GM18526 (cell line): ENCODE results near the gene REEP3.

ENCODE experiments used
- POLR2A ChIP-seq: IDR thresholded peaks from 3 replicates; pipeline ENCODE4 v1.6.1; 2011; ENCODE audit not compliant: insufficient read length; ENCODE audit errors: extremely low read depth

REEP3 gene

DNA sequence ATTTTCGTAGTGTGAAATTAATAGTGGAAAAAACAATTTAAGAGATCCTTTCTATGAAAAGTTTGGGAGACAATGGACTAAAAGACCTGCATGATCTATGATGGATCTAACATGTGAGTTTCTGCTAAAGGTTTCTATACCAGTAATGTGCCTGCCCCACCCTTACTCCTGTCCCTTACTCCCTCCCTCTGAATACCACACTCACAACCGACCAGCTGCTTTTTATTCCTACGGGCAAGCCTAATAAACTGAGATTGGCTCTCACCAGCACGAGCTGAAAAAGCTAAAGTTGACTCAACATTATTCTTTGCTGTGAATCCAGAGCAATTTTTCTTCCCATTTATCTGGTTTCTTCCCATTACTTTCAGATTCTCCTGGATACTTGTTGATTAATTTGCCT lies 17.8 kb upstream of the REEP3 start:
- no peak for TF ChIP-seq POLR2A

DNA sequence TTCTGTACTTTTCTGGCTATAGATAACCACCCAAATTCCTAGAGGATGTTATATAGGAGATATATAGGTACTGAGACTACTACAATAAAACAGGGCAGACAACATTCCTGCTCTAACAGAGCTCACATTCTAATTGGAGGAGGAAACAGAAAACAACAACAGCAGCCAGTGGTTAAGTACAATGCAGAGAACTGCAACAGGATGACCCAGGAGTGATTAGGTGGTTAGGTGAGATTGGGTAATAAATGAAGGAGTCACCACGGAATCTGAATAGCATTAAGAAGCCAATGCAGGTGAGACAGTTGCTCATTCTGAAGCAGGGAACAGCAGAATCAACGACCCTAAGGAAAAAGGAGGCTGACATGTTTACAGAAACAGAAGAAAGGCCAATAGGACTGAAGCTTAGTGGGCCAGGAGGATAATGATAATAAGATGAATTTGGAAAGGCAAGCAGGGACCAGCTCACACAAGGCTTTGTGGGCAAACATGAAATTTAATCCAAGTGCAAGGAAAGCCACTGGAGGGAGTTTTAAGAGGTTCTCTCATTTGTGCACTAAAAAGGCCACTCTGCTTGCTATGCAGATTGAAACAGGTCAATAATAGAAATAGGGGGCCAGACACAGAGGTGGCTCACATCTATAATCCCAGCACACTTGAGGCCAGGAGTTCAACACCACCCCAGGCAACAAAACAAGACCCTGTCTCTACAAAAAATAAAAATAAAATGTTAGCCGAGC lies 16.9 kb upstream of the REEP3 start:
- no peak for TF ChIP-seq POLR2A

DNA sequence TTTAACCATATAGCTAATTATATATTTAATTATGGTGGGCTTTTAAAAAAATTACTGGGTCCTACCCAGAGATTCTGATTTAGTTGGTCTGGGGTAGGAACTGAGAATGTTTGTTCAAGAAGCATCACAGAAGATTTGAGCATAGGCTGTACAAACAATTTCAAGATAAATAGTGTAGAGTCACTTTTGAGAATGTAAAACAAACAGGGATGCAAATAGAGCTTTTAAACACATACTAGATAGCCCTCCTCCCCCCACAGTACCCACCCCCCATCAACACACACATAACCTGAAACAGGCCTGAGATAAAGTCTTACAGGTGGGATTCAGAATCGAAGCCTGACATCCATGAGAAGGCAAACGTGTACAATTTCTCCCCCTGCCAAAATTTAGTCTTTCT lies 15.6 kb upstream of the REEP3 start:
- no peak for TF ChIP-seq POLR2A

DNA sequence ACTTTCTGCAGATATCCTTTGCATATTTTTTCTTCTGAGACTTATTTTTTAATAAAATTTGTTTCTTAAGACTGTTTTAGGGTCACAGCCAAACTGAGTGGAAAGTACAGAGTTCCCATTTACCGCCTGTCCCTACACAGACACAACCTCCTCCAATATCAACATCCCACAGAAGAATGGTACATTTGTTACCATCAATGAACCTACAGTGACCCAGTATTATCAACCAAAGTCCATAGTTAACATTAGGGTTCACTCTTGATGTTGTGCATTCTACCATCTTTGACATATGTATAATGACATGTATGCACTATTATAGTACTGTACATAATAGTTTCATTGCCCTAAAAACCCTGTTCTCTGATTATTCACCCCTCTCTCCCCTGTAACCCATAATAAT lies 14.6 kb upstream of the REEP3 start:
- TF ChIP-seq POLR2A, result no peak

DNA sequence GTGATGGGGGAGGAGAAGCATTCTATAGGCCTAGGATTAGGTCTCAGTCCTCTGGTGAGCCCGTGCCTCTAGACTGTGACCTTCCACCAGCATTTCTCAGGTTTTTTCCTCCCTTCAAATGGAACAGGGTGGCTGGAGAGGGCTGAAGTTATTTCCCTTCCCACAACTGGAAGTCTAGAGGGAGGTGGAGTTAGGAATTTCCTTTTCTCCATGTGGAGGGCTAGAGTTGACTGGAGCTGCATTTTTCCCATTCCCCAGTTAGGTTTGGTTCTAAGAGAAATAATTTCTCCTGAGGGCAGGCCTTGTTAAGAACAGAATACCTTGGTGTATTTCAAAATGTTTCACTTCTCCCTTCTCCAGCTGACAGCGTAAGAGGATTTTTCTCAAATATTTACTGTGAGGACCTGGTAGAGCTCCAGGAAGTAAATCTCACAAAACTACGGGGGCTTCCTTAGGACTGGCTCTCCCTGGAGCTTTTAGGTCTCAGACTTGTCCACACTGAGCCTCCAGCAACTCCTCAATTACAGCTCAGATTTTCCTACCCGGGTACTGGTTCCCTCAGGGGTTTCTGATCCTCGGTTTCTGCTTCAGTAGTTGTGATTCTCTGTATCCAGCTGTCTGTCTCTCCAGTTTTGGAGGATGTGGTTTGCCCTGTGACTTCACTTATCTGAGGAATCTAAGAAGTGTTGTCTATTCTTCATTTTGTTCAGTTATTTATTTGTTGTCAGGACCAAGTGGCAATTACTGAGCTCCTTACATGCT lies 6.0 kb upstream of the REEP3 start:
- no peak for TF ChIP-seq POLR2A

DNA sequence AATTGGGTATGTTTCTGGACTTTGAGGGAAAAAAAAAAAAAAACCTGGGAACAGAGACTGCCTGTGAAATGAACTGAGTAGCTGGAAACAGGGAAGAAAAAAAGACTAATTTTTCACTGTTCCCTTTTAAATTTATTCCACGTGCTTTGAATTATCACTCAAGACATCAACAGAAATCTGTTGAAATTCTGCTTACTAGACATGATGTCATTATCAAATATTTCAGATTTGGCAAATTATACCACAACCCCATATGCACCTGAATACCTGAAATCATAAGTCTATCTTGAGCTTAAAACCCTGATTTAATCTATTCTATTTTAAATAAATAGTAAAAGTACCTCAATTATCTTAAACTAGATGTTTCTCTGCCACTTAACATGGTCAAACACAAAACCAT lies 5.0 kb upstream of the REEP3 start:
- no peak for TF ChIP-seq POLR2A

DNA sequence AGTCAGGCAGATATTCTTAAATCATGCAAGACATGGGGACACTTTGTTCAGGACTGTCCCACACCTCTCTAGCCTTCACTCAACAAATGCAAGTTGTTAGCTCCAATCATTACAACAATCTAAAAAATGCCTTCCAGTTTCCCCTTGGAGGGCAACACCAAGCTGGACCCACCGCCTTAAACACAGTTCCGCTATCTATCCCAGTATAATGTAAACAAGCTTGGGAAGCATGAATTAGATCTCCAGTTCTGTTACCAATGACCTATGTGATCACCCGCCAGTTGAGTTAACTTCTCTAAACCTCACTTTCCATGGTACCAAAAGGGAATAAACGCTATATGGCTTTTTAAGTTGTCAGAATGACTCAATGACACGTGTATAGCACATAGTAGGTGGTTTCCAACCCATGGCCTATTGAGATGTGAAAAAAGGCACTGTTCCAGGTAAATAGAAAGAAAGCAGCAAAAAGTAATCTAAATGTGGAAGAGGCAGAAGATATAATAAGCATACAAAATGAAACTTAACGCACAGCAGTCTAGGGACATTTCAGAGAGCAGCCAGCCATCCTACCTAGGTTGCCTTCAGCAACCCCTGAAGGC lies 2.4 kb upstream of the REEP3 start:
- TF ChIP-seq POLR2A, result no peak

DNA sequence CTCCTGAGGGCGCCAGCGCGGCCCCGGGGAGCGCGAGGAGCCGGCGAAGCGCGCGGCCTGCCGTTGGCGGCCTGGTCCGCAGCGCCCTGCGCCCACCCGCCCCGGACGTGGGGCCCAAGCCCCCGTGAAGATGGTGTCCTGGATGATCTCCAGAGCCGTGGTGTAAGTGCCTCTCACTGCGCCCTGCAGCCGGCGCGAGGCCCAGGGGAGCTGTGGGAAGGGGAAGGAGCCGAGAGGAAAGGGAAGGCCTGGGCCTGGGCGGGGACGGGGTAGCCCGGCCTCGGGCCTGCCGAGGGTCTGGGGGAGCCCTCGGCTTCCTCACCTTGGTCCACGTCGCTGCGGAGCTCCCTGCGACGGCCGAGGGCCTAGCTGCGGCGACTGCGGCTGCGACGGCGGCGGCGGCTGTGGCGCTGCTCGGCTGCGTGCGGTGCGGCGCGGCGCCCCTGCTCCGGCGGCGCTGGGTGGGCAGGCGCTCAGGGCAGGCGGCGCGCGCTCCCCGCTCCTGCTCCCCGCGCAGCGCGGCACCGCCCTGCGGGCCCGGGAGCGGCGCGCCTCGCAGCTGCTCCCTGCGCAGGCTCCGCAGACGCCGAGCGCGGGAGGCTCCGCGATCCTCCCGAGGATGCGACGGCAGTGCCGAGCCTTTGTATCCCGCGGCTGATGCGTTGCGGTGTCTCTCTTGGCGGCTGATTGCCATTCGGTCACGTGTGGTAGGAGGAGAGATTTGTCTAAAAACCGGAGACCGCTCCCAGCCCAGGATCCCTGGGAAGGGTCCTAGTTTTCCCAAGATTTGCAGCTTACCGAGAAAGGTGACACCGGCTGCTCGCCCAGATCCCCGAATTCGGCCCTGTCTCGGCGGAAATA lies 445 bp downstream of the REEP3 start:
- peak; percentile 59 for TF ChIP-seq POLR2A

DNA sequence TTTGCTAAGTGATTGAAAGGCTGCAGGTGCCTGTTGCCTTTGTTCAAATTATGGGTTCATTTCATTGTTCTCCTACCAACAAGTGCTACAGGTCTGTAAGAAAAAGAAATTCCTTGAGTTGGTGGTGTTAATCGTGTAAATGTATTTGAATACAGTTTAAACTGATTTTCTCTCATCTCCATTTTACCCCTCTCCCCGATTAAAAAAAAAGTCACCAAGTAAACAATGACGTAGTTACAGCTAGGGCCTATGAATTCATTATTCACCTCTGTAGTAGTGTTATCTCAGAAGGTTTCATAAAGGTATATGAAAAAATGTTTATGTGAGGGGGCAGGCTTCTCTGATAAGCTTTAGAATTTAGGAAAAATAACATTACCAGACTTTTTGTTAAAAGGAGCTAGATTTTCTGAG lies 1.1 kb downstream of the REEP3 start:
- no peak for TF ChIP-seq POLR2A

DNA sequence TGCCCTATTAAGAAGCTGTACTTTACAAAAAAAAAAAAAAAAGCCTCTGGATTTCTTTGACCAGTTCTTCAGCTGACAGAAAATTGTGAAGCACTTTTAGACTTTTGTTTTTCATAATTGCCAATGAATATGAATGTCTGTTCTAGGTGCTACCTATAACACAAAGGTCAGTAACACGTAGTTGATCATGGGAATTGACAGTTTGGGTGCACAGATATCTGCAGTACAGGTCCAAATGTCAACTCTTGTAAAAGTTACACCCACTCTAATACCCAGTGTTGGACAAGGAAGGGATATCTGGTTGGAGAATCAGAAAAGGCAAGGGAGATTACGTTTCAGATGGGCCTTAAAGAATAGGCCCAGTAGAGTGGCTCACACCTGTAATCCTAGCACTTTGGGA lies 1.8 kb downstream of the REEP3 start:
- no peak for TF ChIP-seq POLR2A

DNA sequence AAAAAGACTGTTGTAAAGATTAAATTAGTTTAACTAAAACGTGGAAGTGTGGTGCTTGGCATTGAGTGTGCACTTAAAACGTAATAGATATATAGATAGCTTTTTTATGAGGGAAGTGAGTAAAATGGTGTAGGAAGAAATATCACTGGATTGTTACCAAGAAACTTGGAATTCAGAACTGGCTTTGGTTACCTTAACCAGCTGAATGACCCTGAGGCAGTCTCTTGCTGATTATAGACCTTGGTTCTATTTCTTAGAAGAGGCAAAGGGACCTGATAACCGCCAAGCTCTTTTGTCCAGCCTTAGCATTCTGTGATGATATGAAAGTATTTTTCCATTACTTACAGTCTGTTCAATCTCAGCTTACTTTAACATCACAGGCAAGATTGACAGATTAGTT lies 3.8 kb downstream of the REEP3 start:
- TF ChIP-seq POLR2A, result no peak

DNA sequence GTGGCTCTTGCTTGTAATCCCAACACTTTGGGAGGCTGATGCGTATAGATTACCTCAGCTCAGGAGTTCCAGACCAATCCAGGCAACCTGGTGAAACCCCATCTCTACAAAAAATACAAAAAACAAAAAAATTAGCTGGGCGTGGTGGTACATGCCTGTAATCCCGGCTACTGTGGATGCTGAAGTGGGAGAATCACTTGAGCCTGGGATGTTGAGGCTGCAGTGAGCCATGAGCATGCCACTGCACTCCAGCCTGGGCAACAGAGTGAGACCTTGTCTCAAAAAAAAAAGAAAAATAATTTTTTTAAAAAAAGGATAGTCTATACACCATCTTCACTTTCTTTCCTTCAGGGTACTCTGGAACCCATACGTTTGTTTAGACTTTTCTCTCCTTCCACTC lies 6.2 kb downstream of the REEP3 start:
- TF ChIP-seq POLR2A, result no peak

DNA sequence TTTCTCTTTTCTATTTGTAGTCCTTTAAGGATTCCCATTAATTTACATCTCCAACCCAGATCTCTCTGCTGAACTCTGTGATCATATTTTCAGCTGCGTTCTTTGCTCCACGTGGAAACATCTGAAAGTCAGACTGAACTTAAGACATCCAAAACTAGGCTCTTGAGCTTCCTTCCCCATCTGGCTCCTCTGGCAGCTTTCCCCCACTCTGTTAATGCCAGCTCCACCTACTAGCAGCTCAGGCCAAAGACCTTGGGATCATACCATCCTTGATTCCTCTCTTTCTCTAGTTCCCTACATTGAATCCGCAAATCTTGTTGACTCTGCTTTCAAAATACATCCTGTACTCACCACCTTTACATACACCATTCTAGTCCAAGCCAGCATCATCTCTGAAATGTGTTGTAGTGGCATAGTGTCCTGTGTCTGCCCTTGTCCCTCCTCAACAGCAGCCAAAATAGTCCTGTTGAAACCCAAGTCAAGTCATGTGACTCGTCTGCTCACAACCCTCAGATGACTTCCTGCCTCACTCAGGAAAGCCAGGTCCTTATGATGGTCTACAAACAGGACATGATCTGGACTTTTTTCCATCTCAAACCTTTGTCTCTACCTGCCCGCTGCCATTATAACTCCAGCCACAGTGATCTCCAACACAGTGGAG lies 7.0 kb downstream of the REEP3 start:
- TF ChIP-seq POLR2A, result no peak

DNA sequence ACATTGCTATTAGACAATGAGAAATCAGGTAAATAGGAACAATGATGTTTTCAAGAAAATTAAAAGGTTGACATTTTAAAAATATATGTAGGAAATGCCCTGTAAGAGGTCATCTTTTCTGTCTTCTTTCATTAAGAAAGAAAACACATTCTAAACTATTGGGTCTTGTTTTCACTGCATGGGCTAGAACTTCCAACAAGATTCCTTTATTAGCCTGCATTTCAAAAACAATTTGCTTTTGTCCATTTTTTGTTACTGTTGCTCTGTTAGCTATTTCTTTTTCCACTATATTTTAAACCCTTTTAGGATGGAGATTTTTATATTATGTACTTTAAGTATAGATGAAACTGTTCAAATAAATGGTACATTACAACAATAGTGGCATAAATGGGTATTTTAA lies 9.2 kb downstream of the REEP3 start:
- TF ChIP-seq POLR2A, result no peak

DNA sequence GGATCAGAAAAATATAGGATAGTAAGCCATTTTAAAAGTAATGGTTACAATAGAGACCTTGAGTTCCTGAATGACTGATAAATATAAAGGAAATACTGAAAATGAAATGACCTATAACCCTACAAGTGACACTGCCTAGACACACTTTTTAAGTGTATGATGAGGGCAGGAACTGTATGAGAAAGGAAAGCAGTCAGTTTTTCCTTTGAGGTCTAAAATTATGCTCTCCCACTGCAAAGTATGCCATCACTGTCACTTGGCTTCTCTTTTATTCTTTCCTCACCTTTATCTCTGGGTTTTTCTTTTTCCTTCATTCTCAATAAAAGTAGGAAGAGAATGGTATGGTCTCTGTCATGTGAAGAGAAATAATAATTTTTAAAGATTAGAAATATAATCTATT lies 13.5 kb downstream of the REEP3 start:
- TF ChIP-seq POLR2A, result no peak
